Sigmoid colon (tissue), 7 donors: ENCODE results near the gene TXNL1. TPM values are rescaled to one million over a fixed set of nuclear protein-coding genes. Genes with fewer than 3 reads are reported as not detected.

Experiments used
- DNase-seq: peaks from one replicate; pipeline ENCODE4 v3.0.0-alpha.2; 2019
- H3K27ac ChIP-seq, 4 donors: fragments of 200-600 bp; sonication (generic); one replicate each; pipeline ENCODE4 v1.5.1; 2016 to 2019; ENCODE audit warnings: mild to moderate bottlenecking in 1 of 4
- H3K27me3 ChIP-seq, 3 donors: fragments of 200-600 bp; sonication (generic); one replicate each; pipeline ENCODE4 v1.5.1; 2019; ENCODE audit warnings: mild to moderate bottlenecking in 1 of 3
- H3K36me3 ChIP-seq, 4 donors: fragments of 200-600 bp; sonication (generic); one replicate each; pipeline ENCODE4 v1.5.1; 2016 to 2019
- H3K4me1 ChIP-seq, 4 donors: fragments of 200-600 bp; sonication (generic); one replicate each; pipeline ENCODE4 v1.5.1; 2017 to 2019
- H3K4me3 ChIP-seq, 4 donors: fragments of 200-600 bp; sonication (generic); one replicate each; pipeline ENCODE4 v1.5.1; 2017 to 2019; ENCODE audit warnings: mild to moderate bottlenecking in 2 of 4, moderate library complexity in 1 of 4
- H3K9me3 ChIP-seq, 4 donors: fragments of 200-600 bp in 3 of 4; sonication (generic) in 3 of 4; one replicate each; pipeline versions ENCODE4 v1.5.1 to v1.6.1; 2013 to 2019
- EP300 ChIP-seq, 4 donors: sonication (generic); formaldehyde crosslinking; IDR thresholded peaks; one replicate each; pipeline ENCODE4 v1.6.1; 2017; ENCODE audit warnings: antibody characterized with exemption in 4 of 4
- POLR2A ChIP-seq, 2 donors: fragments of 450-650 bp; IDR thresholded peaks; one replicate each; pipeline ENCODE4 v1.6.1; 2016; ENCODE audit warnings: antibody characterized with exemption in 2 of 2, mild to moderate bottlenecking in 2 of 2, moderate library complexity in 2 of 2
- POLR2AphosphoS5 ChIP-seq, 4 donors: sonication (generic); formaldehyde crosslinking; IDR thresholded peaks; one replicate each; pipeline ENCODE4 v1.6.1; 2017; ENCODE audit warnings: antibody characterized with exemption in 4 of 4
- WGBS, 2 donors: extraction: QIAGEN DNeasy Blood & Tissue Kit; methylation state at CpG; one replicate each; pipeline ENCODE4 v1.1.7; 2013; 5-methylcytosine and 5-hydroxymethylcytosine counted together
- intact Hi-C: fragments of 100-400 bp; cut with DNase I; formaldehyde crosslinking; loops from one replicate; pipeline ENCODE4 v1.15.1; 2023
- polyA plus RNA-seq, 3 donors: library from polyadenylated mRNA; stranded (reverse); fragments of 200-250 nt; gene quantifications; one replicate each; pipeline ENCODE4 v1.2.3, GENCODE V29; 2013
- total RNA-seq, 4 donors: library from RNA; depleted of rRNA; stranded (reverse); fragments of >200 nt; gene quantifications; one replicate each; pipeline ENCODE4 v1.1.0, GENCODE V29; 2016
- TF ChIP-seq, protein P1 (sequence below), 4 experiments: fragments of 450-650 bp in 3 of 4; fragments of 200-600 bp in 1 of 4; IDR thresholded peaks; one replicate each; pipeline ENCODE4 v1.5.1; 2016 to 2019; ENCODE audit warnings: antibody characterized with exemption in 4 of 4, mild to moderate bottlenecking in 3 of 4, moderate library complexity in 2 of 4
- donor health status: healthy with polysubstance abuse.
- donor health status: Bipolar disorder and iron deficiency.
- donor health status: healthy.

The TXNL1 gene
- total and polyA plus RNA-seq, 7 donors: 39.8 to 79.1 (median 47.9) TPM

DNA sequence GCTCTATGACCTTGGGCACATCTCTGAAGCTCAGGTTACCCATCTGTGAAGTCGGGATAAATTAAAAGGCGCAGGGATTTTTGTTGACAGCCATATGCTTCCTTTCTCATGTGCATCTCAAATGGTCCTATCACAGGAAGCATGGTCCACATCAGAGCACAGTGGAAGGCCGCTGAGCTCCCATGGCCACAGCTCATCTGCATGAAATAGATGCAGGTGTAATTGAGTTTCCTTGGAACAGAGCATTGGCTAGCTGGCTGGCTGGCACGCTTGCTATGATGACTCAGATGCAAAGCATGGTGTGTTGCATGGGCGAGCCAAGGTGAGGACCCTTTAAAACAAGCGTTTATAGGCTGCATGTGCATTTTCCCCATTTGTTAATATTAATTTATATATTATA is 79.3 kb downstream of the TXNL1 start:
- DNase-seq: no peak
- Histone ChIP-seq H3K27me3 (no peaks in the 10 kb centered on the region), H3K27ac (no peak overlapping the region), H3K4me3 (no peak overlapping the region), H3K9me3 (no peaks in the 10 kb centered on the region), H3K4me1 (no peaks in the 10 kb centered on the region), H3K36me3 (no peaks in the 10 kb centered on the region)
- TF ChIP-seq, protein P1, sequence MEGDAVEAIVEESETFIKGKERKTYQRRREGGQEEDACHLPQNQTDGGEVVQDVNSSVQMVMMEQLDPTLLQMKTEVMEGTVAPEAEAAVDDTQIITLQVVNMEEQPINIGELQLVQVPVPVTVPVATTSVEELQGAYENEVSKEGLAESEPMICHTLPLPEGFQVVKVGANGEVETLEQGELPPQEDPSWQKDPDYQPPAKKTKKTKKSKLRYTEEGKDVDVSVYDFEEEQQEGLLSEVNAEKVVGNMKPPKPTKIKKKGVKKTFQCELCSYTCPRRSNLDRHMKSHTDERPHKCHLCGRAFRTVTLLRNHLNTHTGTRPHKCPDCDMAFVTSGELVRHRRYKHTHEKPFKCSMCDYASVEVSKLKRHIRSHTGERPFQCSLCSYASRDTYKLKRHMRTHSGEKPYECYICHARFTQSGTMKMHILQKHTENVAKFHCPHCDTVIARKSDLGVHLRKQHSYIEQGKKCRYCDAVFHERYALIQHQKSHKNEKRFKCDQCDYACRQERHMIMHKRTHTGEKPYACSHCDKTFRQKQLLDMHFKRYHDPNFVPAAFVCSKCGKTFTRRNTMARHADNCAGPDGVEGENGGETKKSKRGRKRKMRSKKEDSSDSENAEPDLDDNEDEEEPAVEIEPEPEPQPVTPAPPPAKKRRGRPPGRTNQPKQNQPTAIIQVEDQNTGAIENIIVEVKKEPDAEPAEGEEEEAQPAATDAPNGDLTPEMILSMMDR (IDR thresholded peaks at IDR 0.05): no peak
- TF ChIP-seq EP300 (IDR thresholded peaks at IDR 0.05): no peak
- no peak for TF ChIP-seq POLR2A (IDR thresholded peaks at IDR 0.05)
- no peak for TF ChIP-seq POLR2AphosphoS5 (IDR thresholded peaks at IDR 0.05)
- intact Hi-C loops: no loop called here
- 87 to 93% methylated on average over 6 of the region's 6 CpGs for WGBS, 2 donors

DNA sequence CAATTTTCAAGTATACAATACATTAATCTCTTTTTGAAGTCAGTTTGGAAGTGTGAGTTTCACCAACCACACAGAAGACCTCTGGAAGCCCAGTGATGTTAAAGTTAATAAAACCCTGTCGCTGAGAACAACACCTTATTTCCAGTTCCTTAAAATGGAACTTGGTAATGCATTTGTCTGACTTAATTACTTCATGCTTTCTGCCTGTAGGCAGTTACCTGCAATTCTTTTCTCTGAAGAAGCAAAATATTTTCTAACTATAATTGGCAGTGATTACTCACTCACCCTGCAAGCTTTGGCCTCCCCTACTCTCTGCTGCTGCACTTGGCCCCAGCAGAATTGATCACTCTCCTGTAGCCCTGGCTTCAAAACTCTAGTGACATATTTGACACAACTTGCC is 81.5 kb downstream of the TXNL1 start:
- H3K36me3 ChIP-seq: no peaks in the 10 kb centered on the region
- no peaks in the 10 kb centered on the region for H3K9me3 ChIP-seq
- H3K4me1 ChIP-seq: no peaks in the 10 kb centered on the region
- no peak for TF ChIP-seq EP300 (IDR thresholded peaks at IDR 0.05)
- H3K4me3 ChIP-seq: no peak overlapping the region
- intact Hi-C loops: no loop called here
- 87 to 94% methylated on average over 1 of the region's 1 CpG for WGBS, 2 donors
- no peak for DNase-seq
- H3K27me3 ChIP-seq: no peaks in the 10 kb centered on the region
- no peak overlapping the region for H3K27ac ChIP-seq

DNA sequence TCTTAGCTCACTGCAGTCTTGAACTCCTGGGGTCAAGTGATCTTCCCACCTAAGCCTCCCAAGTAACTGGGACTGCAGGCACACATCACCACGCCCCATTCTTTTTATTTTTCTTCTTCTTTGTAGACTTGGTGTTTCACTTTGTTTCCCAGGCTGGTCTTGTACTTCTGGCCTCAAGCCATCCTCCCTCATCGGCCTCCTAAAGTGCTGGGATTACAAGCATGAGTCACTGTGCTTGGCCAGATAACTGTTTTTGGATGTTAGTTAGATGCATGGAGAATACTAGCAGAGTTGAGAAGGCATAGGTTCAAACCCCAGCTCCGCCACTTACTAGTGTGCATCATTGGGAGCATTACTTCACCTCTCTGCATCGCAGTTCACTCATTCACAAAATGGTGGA is 88.3 kb downstream of the TXNL1 start:
- Histone ChIP-seq H3K4me1 (no peaks in the 10 kb centered on the region), H3K4me3 (no peak overlapping the region), H3K36me3 (no peaks in the 10 kb centered on the region), H3K9me3 (no peaks in the 10 kb centered on the region), H3K27ac (no peak overlapping the region), H3K27me3 (no peaks in the 10 kb centered on the region)
- TF ChIP-seq, protein P1 (IDR thresholded peaks at IDR 0.05): no peak
- TF ChIP-seq POLR2AphosphoS5 (IDR thresholded peaks at IDR 0.05) (no peak), EP300 (IDR thresholded peaks at IDR 0.05) (no peak), POLR2A (IDR thresholded peaks at IDR 0.05) (no peak)
- DNase-seq: no peak
- WGBS, 2 donors: 90 to 91% methylated on average over 4 of the region's 4 CpGs
- intact Hi-C loops: no loop called here

Other genes starting within 250 kb of the TXNL1 start
- 10 to 100 TPM; 28.5 to 45.3 (median 39.1) TPM for gene WDR7, start 12.8 kb upstream of the TXNL1 start, total RNA-seq
- gene WDR7, start 12.8 kb upstream of the TXNL1 start, polyA plus RNA-seq: 1 to 10 TPM; 3.7 to 6.9 (median 5.4) TPM